ENCODE results near the gene MACC1. TPM values are rescaled to one million over a fixed set of nuclear protein-coding genes. Genes with fewer than 3 reads are reported as not detected.
"Not testable (repeated sequence)": the region's sequence is repeated elsewhere in the genome, so short reads cannot be mapped to it uniquely, and the experiment has no call there.

The MACC1 gene
- total RNA-seq, 1 donor from 2014 or later: 12.0 TPM

DNA sequence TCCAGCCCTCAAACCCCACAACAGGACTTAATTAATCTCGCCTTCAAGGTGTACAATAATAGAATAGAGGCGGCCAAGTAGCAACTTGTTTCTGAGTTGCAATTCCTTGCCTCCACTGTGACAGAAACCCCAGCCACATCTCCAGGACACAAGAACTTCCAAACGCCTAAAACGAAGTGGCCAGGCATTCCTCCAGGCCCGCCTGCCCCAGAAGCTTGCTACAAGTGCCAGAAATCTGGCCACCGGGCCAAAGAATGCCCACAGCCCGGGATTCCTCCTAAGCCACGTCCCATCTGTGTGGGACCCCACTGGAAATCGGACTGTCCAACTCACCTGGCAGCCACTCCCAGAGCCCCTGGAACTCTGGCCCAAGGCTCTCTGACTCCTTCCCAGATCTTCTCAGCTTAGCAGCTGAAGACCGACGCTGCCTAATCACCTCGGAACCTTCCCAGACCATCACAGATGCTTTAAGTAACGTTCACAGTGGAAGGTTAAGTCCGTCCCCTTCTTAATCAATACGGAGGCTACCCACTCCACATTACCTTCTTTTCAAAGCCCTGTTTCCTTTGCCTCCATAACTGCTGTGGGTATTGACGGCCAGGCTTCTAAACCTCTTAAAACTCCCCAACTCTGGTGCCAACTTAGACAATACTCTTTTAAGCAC lies 94.4 kb downstream of the MACC1 start:
- H3K36me3 Mint-ChIP-seq; DNase-seq (ENCODE audit: low spot score in 2 of 2, unreplicated experiment in 2 of 2); H3K4me3 Mint-ChIP-seq; H3K27ac Mint-ChIP-seq; H3K4me1 Mint-ChIP-seq; H3K27me3 Mint-ChIP-seq (ENCODE audit: low read depth); H3K9me3 Mint-ChIP-seq: not testable (repeated sequence)

DNA sequence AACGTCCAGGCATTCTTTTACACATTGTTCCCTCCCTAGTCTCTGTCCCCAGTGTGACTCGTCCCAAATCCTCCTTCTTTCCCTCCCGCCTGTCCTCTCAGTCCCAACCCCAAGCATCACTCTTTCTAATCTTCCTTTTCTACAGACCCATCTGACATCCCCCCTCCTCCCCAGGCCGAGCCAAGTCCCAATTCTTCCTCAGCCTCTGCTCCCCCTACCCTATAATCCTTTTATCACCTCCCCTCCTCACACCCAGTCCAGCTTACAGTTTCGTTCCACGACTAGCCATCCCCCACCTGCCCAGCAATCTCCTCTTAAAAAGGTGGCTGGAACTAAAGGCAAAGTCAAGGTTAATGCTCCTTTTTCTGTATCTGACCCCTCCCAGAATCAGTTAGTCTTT lies 95.1 kb downstream of the MACC1 start:
- no peak for DNase-seq (ENCODE audit: low spot score in 2 of 2, unreplicated experiment in 2 of 2)
- Mint-ChIP-seq H3K9me3 (no peaks in the 10 kb centered on the region), H3K27ac (no peak overlapping the region), H3K4me3 (no peak overlapping the region), H3K27me3 (ENCODE audit: low read depth) (peaks cover 2% of the 10 kb centered on the region), H3K36me3 (no peaks in the 10 kb centered on the region), H3K4me1 (no peaks in the 10 kb centered on the region)
- TF ChIP-seq, protein P1, sequence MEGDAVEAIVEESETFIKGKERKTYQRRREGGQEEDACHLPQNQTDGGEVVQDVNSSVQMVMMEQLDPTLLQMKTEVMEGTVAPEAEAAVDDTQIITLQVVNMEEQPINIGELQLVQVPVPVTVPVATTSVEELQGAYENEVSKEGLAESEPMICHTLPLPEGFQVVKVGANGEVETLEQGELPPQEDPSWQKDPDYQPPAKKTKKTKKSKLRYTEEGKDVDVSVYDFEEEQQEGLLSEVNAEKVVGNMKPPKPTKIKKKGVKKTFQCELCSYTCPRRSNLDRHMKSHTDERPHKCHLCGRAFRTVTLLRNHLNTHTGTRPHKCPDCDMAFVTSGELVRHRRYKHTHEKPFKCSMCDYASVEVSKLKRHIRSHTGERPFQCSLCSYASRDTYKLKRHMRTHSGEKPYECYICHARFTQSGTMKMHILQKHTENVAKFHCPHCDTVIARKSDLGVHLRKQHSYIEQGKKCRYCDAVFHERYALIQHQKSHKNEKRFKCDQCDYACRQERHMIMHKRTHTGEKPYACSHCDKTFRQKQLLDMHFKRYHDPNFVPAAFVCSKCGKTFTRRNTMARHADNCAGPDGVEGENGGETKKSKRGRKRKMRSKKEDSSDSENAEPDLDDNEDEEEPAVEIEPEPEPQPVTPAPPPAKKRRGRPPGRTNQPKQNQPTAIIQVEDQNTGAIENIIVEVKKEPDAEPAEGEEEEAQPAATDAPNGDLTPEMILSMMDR (IDR thresholded peaks at IDR 0.05; ENCODE audit: unreplicated experiment): no peak

DNA sequence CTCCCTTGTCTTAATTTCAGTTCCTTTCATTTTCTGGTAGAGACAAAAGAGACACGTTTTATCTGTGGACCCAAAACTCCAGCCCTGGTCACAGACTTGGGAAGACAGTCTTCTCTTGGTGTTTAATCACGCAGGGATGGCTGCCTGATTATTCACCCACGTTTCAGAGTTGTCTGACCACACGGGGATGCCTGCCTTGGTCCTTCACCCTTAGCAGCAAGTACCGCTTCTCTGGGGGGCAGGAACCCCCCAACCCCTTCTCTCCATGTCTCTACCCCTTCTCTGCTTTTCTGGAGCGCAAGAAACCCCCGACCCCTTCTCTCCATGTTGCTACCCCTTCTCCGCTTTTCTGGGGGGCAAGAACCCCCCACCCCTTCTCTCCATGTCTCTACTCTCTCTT lies 95.8 kb downstream of the MACC1 start:
- no peak for DNase-seq (ENCODE audit: low spot score in 2 of 2, unreplicated experiment in 2 of 2)
- H3K9me3 Mint-ChIP-seq: no peaks in the 10 kb centered on the region
- peaks cover 2% of the 10 kb centered on the region for H3K27me3 Mint-ChIP-seq (ENCODE audit: low read depth)
- H3K4me1 Mint-ChIP-seq: no peaks in the 10 kb centered on the region
- TF ChIP-seq, protein P1 (IDR thresholded peaks at IDR 0.05; ENCODE audit: unreplicated experiment): no peak
- H3K4me3 Mint-ChIP-seq: no peak overlapping the region
- H3K36me3 Mint-ChIP-seq: no peaks in the 10 kb centered on the region
- no peak overlapping the region for H3K27ac Mint-ChIP-seq

DNA sequence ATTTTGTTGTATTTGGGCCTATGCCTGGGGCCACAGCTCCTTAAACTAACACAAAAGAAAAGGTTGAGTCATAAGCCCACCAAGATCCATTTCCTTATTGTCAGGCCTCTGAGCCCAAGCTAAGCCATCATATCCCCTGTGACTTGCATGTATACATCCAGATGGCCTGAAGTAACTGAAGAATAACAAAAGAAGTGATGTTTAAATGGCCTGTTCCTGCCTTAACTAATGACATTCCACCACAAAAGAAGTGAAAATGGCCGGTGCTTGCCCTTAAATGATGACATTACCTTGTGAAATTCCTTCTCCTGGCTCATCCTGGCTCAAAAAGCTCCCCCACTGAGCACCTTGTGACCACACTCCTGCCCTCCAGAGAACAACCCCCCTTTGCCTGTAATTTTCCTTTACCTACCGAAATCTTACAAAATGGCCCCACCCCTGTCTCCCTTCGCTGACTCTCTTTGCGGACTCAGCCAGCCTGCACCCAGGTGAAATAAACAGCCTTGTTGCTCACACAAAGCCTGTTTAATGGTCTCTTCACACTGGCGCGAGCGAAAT lies 96.5 kb downstream of the MACC1 start:
- not testable (repeated sequence) for H3K36me3 Mint-ChIP-seq; H3K4me3 Mint-ChIP-seq; DNase-seq (ENCODE audit: low spot score in 2 of 2, unreplicated experiment in 2 of 2); H3K4me1 Mint-ChIP-seq; H3K27me3 Mint-ChIP-seq (ENCODE audit: low read depth); H3K27ac Mint-ChIP-seq; H3K9me3 Mint-ChIP-seq

DNA sequence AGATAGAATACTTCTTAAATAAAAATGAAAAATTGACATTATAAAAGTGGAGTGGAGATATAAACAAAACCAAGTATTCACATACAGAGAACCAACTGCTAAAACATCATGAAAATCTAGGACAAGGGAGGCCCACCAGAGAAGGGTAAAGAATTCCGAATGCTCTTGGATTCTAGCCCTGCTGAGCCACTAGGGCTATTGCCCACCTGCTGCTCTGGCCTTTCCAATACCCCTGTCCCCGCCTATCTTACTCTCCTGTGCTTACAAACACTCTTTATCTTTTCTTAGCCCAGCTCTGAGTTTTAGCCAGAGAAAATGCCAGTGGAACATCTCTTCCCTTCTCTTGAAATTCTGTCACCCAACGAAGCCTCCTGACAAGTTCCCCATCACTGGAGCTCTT lies 100.3 kb downstream of the MACC1 start:
- Mint-ChIP-seq H3K27ac (no peak overlapping the region), H3K27me3 (ENCODE audit: low read depth) (peaks cover 2% of the 10 kb centered on the region), H3K4me3 (no peak overlapping the region), H3K36me3 (no peaks in the 10 kb centered on the region), H3K9me3 (no peaks in the 10 kb centered on the region), H3K4me1 (no peaks in the 10 kb centered on the region)
- no peak for DNase-seq (ENCODE audit: low spot score in 2 of 2, unreplicated experiment in 2 of 2)
- TF ChIP-seq, protein P1 (IDR thresholded peaks at IDR 0.05; ENCODE audit: unreplicated experiment): no peak

DNA sequence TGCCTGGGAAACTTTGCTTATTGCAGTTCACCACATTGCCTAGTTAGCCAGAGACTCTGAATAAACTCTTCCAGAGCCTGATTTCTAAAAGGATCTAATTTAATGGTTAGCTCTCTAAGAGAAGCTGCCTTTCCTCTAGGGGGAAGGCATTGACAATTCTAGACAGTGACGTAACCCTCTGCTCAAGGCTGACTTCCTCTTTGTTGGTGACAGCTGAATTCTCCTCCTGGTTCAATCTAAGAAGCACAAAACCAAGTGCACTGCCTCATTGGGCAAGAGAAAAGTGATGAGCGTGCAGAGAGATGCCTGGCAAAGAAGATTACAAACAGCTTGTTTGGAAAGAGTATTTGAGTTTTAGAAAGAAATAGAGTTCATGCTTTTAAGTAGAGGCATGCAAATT lies 102.7 kb downstream of the MACC1 start:
- Mint-ChIP-seq H3K4me3 (no peak overlapping the region), H3K27ac (no peak overlapping the region), H3K27me3 (ENCODE audit: low read depth) (no peaks in the 10 kb centered on the region), H3K4me1 (no peaks in the 10 kb centered on the region), H3K9me3 (no peaks in the 10 kb centered on the region), H3K36me3 (no peaks in the 10 kb centered on the region)
- TF ChIP-seq, protein P1 (IDR thresholded peaks at IDR 0.05; ENCODE audit: unreplicated experiment): no peak
- no peak for DNase-seq (ENCODE audit: low spot score in 2 of 2, unreplicated experiment in 2 of 2)
